Esophagus muscularis mucosa (tissue), 4 donors: ENCODE measurements around the gene DEPDC1B. TPM values are rescaled to one million over a fixed set of nuclear protein-coding genes. Genes with fewer than 3 reads are reported as not detected.

Experiments
- DNase-seq: peaks from one replicate; pipeline ENCODE4 v3.0.0-alpha.2; 2017; ENCODE audit errors: extremely low spot score
- H3K27ac ChIP-seq, 4 donors: fragments of 200-600 bp; sonication (generic); replicated peaks in 1 of 4; 1 replicate in 3 of 4; 2 replicates in 1 of 4; pipeline ENCODE4 v1.5.1; 2016 to 2019; ENCODE audit warnings: mild to moderate bottlenecking in 1 of 4
- H3K27me3 ChIP-seq, 4 donors: fragments of 200-600 bp; sonication (generic); one replicate each; pipeline versions ENCODE4 v1.5.1 to v1.6.0; 2016 to 2019
- H3K36me3 ChIP-seq, 4 donors: fragments of 200-600 bp; sonication (generic); one replicate each; pipeline ENCODE4 v1.5.1; 2016 to 2019
- H3K4me1 ChIP-seq, 4 donors: fragments of 200-600 bp; sonication (generic); one replicate each; pipeline ENCODE4 v1.5.1; 2016 to 2019
- H3K4me3 ChIP-seq, 4 donors: fragments of 200-600 bp; sonication (generic); 1 replicate in 2 of 4; 2 replicates in 2 of 4; pipeline ENCODE4 v1.5.1; 2016 to 2019; ENCODE audit warnings: mild to moderate bottlenecking in 4 of 4, moderate library complexity in 1 of 4
- H3K9me3 ChIP-seq, 4 donors: fragments of 200-600 bp; sonication (generic); 1 replicate in 3 of 4; 2 replicates in 1 of 4; pipeline ENCODE4 v1.5.1; 2016 to 2019
- CTCF ChIP-seq, 3 experiments: fragments of 200-600 bp in 2 of 3; fragments of 450-650 bp in 1 of 3; sonication (generic) in 2 of 3; IDR thresholded peaks; one replicate each; pipeline ENCODE4 v1.5.1; 2017 to 2019; ENCODE audit warnings: antibody characterized with exemption in 3 of 3, mild to moderate bottlenecking in 2 of 3, moderate library complexity in 1 of 3
- EP300 ChIP-seq: sonication (generic); formaldehyde crosslinking; IDR thresholded peaks from one replicate; pipeline ENCODE4 v1.6.1; 2017; ENCODE audit warnings: antibody characterized with exemption
- POLR2A ChIP-seq: fragments of 450-650 bp; IDR thresholded peaks from one replicate; pipeline ENCODE4 v1.6.1; 2017; ENCODE audit warnings: antibody characterized with exemption, moderate library complexity, mild to moderate bottlenecking, low read depth
- POLR2AphosphoS5 ChIP-seq, 2 donors: sonication (generic); formaldehyde crosslinking; IDR thresholded peaks; one replicate each; pipeline ENCODE4 v1.6.1; 2017; ENCODE audit warnings: antibody characterized with exemption in 2 of 2
- WGBS: methylation state at CpG from one replicate; pipeline ENCODE4 v1.1.5; 2018; 5-methylcytosine and 5-hydroxymethylcytosine counted together
- intact Hi-C: fragments of 100-400 bp; cut with DNase I; formaldehyde crosslinking; loops from one replicate; pipeline ENCODE4 v1.15.1; 2023
- total RNA-seq, 4 donors: library from RNA; depleted of rRNA; stranded (reverse); fragments of >200 nt; gene quantifications; one replicate each; pipeline versions ENCODE4 v1.1.0 to v1.2.1, GENCODE V29; 2016

Gene DEPDC1B
- total RNA-seq, 4 donors from 2014 or later = 0.17 to 0.57 (median 0.42) TPM; not detected in 1

- no peak for DNase-seq
- 79% methylated on average over 2 of the region's 2 CpGs for WGBS
- Histone ChIP-seq H3K27ac (no peak overlapping the region), H3K9me3 (no peaks in the 10 kb centered on the region), H3K4me1 (no peaks in the 10 kb centered on the region), H3K36me3 (no peaks in the 10 kb centered on the region), H3K27me3 (no peaks in the 10 kb centered on the region), H3K4me3 (no peak overlapping the region)
- TF ChIP-seq CTCF (IDR thresholded peaks at IDR 0.05) = no peak
- intact Hi-C loops = no loop called here
Observed at GRCh38 chr5:60673334-60673733, 26.6 kb downstream of the DEPDC1B start.

- Histone ChIP-seq H3K36me3 (no peaks in the 10 kb centered on the region), H3K9me3 (no peaks in the 10 kb centered on the region), H3K27me3 (no peaks in the 10 kb centered on the region), H3K4me3 (no peak overlapping the region), H3K4me1 (no peaks in the 10 kb centered on the region), H3K27ac (no peak overlapping the region)
- no peak for DNase-seq
- 100% methylated on average over 3 of the region's 3 CpGs for WGBS
- intact Hi-C loops = no loop called here
- TF ChIP-seq CTCF (IDR thresholded peaks at IDR 0.05) (no peak), EP300 (no peak), POLR2A (no peak), POLR2AphosphoS5 (IDR thresholded peaks at IDR 0.05) (no peak)
Observed at GRCh38 chr5:60672693-60673264, 27.2 kb downstream of the DEPDC1B start.

- TF ChIP-seq POLR2A = no peak
- no peak for TF ChIP-seq EP300
- no peak for TF ChIP-seq CTCF (IDR thresholded peaks at IDR 0.05)
- no peak for TF ChIP-seq POLR2AphosphoS5 (IDR thresholded peaks at IDR 0.05)
- DNase-seq = no peak
- no peaks in the 10 kb centered on the region for H3K36me3 ChIP-seq
- H3K27ac ChIP-seq = no peak overlapping the region
- no peak overlapping the region for H3K4me3 ChIP-seq
- no peaks in the 10 kb centered on the region for H3K4me1 ChIP-seq
- H3K9me3 ChIP-seq = no peaks in the 10 kb centered on the region
- intact Hi-C loops = no loop called here
- WGBS = 98% methylated on average over 6 of the region's 6 CpGs
- H3K27me3 ChIP-seq = no peaks in the 10 kb centered on the region
Observed at GRCh38 chr5:60671899-60672692, 27.9 kb downstream of the DEPDC1B start.

GRCh38 chr5:60670749-60671148 is 29.2 kb downstream of the DEPDC1B start:
- H3K36me3 ChIP-seq = no peaks in the 10 kb centered on the region
- 92% methylated on average over 2 of the region's 2 CpGs for WGBS
- no peak overlapping the region for H3K4me3 ChIP-seq
- DNase-seq = no peak
- no peak for TF ChIP-seq EP300
- no peak for TF ChIP-seq POLR2A
- no peak for TF ChIP-seq CTCF (IDR thresholded peaks at IDR 0.05)
- no peak for TF ChIP-seq POLR2AphosphoS5 (IDR thresholded peaks at IDR 0.05)
- no peaks in the 10 kb centered on the region for H3K9me3 ChIP-seq
- H3K27me3 ChIP-seq = no peaks in the 10 kb centered on the region
- no peaks in the 10 kb centered on the region for H3K4me1 ChIP-seq
- no peak overlapping the region for H3K27ac ChIP-seq
- intact Hi-C loops = no loop called here
